Retina (tissue), 1 donor: ENCODE measurements around the gene OPCML.

Experiments
- DNase-seq: peaks from one replicate; pipeline ENCODE4 v3.0.0-alpha.2; 2016

OPCML gene

DNA sequence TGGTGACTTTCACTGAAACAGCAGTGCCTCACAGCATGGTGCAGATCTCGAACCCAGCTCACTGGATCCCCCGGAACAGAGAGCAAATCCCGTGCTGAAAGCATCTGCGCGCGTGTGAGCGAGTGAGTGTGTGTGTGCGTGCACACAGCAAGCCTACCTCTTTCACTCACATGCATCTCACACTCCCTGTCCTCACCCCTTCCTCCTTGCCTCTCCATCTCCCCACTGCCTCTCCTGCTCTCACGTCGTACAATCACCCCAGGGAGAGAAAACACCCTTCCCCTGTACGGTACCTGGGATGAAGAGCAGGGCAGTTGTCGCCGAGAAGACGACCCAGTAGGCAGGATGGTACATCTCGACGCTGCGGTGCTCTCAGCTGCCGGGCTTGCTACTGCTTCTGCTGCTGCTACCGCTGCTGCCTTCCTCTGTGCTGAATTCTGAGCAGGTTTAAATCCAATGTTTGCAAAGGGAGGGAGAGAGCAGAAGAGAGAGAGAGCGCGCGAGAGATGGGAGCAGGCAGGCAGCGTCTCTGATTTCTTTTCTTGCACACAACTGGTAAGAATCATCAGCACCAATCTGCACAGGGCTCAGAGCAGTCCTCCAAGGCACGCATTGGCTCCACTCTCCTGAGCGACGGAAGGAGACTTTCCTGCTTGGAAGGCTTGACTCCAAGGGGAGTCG, at the start of gene OPCML:
Gene OPCML (minus strand): TSS at position 531 of the 681 bp plus-strand sequence.
- DNase-seq, result peak; percentile 77

DNA sequence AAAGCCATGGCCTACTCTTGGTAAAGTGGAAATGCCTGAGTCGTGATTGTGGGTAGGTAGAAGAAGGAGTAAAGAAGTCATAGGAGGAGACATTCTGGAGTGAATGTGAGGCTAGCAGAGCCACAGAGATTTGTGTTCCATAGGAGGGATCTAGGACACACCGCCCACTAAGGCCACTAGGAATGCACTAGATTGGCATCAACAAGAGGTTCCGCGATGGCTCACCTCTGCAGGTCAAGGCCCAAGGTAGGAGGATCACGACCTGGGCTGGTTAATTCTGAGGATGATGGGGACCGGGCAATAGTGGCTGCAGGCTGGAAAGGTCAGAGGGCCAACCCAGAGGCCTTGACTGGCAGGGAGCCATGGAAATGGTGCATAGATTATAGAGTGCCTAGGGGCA, 48.8 kb upstream of the OPCML start:
- DNase-seq, result no peak

- DNase-seq, result peak; percentile 85
These were observed 47.1 kb upstream of the OPCML start for GRCh38 chr11:133579165-133580031.

GRCh38 chr11:133577403-133577802, 45.1 kb upstream of the OPCML start:
- no peak for DNase-seq

DNA sequence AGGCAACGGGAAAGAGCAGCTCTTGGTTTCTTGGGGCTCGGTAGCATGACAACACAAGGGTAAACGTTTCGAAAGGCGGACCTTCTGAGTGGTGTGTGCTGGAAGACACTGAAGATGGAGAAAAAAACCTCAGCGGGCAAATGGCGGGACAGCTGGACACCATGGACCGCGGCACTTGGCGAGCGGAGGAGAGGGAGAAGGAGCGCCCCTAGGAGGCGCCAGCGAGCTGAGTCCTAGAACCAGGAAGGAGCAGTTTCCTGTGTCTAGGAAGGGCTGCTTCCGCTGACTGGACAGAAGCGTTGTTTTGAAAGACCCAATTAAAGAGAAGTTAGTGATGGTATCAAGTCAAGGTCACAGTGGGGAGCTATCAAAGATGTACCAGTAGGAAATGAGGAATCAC, 44.0 kb upstream of the OPCML start:
- no peak for DNase-seq

DNA sequence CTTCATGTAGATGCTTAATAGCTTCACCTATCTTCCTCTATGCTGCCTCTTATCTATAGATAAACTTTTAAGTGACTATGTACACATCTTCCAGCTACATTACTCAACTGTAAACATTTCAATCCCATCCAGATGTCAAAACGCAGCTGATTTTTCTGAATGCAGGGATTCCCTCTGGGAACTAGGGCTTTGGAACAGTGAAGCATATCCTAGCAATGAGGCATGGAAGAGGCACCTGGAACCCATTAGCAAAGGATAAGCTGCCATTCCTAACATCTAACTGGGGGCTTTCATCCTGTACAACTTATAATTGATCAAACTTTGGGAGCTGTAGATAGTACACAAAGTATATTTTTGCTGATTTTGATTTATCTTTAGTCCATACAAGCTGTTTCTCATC, 40.8 kb upstream of the OPCML start:
- no peak for DNase-seq

GRCh38 chr11:133570376-133570775, 38.1 kb upstream of the OPCML start:
- no peak for DNase-seq

DNA sequence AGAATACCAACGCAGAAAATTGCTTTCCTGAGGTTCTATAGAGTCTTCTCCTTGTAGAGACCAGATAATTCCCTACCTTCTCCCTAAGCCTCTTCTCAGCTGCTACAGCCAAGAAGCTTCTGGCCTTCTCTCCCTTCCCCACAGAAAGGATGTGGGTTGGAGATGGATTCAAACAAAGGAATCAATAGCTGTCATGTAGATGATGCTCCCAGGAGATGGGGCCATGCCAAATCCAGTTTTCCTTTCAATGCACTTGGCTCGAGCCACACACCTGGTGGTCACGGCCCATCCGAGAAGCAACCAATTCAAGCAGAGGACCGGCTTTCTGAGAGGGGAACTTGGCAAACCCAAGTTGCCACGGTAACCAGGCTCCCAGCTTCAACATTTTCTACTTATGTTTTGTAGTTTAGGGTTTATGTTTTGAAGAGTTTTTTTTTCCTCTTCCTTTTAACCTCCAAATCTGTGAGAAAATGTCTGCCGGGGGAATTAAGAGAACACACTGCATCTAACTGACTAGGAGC, 31.3 kb upstream of the OPCML start:
- DNase-seq, result no peak

DNA sequence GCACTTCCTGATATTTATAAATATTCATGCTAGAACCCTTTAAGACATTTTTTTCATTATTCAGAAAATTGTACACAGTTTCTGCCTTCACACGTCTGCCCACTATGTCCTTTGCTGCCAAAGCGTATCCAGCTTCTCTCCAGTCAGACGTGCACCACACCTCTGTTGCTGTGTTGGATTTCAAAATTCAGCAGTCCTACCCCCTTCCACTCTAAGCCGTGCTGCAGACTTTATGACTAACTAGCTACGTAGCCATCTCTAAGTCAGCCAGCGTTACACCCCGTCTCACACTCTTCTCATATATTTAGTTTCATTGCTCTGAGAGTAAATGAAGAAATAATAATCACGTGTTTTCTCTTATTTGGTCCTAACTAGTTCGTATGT, 28.2 kb upstream of the OPCML start:
- no peak for DNase-seq

DNA sequence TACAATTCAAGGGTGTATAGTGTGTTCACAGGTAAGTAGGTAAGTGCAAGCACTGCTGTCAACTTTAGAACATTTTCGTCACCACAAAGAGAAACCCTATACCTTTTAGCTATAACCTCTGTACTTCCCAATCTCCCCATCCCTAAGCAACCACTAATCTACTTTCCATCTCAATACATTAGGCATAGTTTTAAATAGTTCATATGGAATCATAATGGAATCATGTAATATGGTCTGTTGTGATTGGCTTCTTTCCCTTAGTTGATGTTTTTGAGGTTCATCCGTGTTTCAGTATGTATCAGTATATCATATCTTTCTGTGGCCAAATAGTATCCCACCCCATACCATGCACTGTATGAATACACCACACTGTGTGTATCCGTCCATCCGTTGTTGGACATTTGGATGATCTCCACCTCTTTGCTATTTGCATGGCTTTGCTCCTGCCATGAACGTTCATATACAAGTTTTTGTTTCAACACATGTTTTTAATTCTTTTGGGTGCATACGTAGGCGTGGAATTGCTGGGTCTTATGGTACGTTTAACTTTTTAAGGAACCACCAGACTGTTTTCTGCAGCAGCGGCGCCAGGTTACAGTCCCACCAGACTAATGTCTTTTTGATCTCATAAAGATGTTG, 27.7 kb upstream of the OPCML start:
- DNase-seq, result no peak

DNA sequence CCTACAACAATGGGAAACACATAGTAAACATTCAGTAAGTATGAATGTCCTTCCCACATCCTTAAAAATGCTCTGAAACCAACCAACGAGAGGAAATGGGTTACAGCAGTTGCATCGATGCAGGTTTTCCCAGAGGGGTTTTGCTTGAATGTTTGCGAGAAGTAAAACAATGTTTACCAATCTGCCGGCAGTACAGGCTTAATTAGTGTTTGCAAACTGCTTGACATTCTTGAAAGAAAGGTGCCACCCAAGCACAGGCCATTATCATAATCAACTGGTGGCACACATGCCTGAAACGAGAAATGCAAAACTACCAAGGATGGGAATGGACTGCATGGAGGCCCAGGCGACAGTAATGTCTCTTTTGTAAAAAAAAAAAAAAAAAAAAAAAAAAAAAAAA, 27.1 kb upstream of the OPCML start:
- DNase-seq, result no peak

DNA sequence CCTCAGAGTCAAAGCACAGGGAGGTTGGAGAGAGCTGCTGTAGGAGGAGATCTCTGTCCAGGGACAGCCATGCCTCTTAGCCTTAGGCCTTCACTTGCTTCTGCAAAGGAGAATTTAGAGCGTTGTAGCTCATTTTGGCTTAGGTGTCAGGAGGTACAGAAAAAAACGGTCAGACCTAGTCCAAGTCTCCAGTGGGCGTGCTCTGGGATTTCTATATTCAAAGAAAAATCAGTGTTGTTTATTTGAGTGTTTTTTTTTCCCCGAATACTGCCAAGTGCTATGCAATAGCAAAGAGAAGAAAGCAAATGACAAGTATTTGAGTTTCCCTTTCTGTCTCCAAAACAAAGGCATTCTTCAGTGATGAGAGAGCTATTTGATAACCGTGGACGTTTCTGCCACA, 22.7 kb upstream of the OPCML start:
- no peak for DNase-seq

GRCh38 chr11:133553885-133554740, 21.8 kb upstream of the OPCML start:
- no peak for DNase-seq

DNA sequence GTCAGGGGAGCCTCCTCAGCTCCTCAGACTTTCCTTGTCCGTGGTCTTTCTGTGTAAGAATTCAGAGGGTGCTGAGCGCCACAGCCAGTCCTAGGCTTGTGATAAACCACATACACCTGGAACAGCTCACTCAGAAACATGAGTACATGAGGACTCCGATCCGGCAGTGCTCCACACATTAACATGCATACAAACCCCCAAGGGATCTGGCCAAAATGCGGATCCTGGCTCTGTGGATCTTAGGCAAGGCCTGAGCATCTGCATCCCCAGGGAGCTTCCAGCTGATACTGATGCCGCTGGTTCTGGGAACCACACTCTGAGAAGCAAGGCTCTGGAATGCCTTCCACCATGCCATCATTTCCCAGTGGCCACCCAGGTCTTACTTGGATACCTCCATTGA, 20.6 kb upstream of the OPCML start:
- no peak for DNase-seq

GRCh38 chr11:133551064-133551463, 18.8 kb upstream of the OPCML start:
- DNase-seq, result no peak

GRCh38 chr11:133549826-133550225, 17.5 kb upstream of the OPCML start:
- no peak for DNase-seq

GRCh38 chr11:133548641-133549040, 16.3 kb upstream of the OPCML start:
- DNase-seq, result no peak

DNA sequence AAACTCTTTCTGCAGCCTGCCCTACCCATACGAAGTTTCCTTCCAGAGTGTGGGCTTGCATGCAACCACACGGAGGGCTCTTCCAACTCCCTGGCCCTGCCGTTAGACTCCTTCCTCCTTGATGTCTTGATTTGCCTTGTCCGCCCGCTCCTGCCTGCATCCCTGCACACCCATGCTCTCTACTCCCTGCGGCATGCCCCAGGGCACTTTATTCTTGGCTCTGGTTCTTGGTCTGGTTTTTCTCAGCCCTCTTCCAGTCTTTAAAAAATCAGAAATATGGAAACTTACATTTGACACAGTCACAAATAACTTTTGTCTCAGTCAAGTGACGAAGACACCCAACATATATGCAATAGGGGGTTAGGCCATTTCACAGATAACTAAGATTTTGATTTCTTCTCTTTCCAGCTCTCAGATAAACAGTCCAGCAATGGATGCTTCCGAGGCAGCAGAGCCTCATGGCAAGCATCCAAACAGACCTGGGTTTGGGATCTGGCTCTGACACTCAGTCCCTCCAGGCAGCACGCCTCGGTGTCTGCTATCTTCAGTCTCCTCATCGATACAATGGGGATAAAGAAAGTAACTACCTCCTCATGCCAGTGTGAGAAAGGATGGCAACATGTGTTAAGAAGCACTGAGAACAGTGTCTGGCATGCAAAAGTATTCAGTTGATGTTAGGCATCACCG, 15.7 kb upstream of the OPCML start:
- DNase-seq, result no peak

DNA sequence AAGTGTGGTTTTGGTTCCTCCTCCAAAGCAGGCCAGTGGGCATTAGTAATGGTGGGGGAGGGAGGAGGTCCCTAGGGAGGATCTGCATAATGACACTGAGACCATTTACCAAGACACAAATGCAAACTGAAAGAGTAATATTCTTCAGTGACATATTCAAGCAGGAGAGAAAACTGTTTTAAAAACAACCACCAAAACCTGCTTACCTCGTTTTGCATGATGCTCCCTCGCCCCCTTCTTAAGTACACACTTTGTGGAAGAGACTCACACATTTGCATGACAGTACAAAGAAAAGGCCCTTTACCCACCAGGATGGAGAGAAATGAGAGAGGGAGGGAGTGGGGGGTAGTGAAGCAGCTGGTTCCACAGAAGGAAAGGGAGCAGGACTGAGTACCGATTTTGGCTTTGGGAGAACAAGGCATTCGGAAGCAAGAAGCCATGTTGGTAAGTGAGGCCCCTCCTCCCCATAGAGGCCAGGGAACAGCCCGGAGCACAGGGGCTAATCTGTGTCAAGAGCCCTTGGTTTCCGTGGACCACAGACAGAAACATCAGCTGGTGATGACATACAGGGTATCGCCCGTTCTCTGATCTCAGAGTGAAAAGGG, 13.0 kb upstream of the OPCML start:
- DNase-seq, result no peak

- DNase-seq, result no peak
These were observed 9.4 kb upstream of the OPCML start for GRCh38 chr11:133541720-133542095.

DNA sequence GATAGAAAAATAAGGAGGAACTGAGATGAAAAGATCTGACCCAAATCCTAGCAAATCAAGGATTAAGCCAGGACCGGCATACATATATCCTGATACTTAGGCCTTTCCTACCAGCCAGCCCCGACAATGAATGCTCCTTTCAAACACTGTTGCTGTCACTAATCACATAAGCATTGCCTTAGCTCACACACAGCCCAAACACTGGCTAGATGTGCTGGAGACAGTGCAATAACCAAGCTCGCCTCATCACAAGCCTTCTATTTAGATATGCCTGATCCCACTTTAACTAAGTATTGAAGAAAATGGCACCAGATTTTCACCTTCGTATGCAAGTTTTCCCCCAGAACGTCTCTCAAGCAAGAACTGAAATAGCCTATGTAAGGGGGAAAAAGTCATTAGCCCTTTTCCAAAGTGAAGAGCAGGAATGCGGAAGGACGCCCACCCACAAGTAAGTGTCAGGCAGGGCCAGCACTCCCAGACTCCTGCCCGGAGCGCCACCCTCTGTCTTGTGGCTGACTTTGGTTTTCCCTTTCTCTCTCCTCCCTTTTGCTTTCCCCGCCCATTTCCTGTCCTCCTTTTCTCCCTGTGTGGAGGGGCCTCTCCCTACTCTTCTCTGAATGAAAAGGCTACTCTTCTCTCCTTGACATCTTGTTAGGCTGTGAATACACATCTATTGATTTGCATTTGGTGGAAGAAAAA, 8.9 kb upstream of the OPCML start:
- peak; percentile 73 for DNase-seq
